ENCODE data around the gene DNAJB13. TPM values are rescaled to one million over a fixed set of nuclear protein-coding genes. Genes with fewer than 3 reads are reported as not detected.

DNAJB13 gene
- total RNA-seq, 1 experiment from 2014 or later: not detected

- no peak overlapping the region for H3K14ac ChIP-seq (ENCODE audit: insufficient read depth, low read length)
- H3K56ac ChIP-seq (ENCODE audit: insufficient read length, low read depth, low read length): no peak overlapping the region
- no peak overlapping the region for H4K5ac ChIP-seq (ENCODE audit: insufficient read length, low read depth, low read length)
- H2BK5ac ChIP-seq (ENCODE audit: insufficient read length, low read length): no peak overlapping the region
- no peak overlapping the region for H3T11ph ChIP-seq (ENCODE audit: low read length)
- H3K79me1 ChIP-seq (ENCODE audit: insufficient read depth, low read depth, low read length, poor library complexity, severe bottlenecking): no peaks in the 10 kb centered on the region
- H4K20me1 ChIP-seq (ENCODE audit: control insufficient read depth, insufficient read depth, insufficient read length): no peaks in the 10 kb centered on the region
- no peak overlapping the region for H2AK5ac ChIP-seq (ENCODE audit: insufficient read length, low read length)
- no peak overlapping the region for H4K91ac ChIP-seq (ENCODE audit: insufficient read length, low read depth, low read length)
- H2BK12ac ChIP-seq (ENCODE audit: insufficient read length, low read depth, low read length): no peak overlapping the region
- no peaks in the 10 kb centered on the region for H3K4me1 ChIP-seq (ENCODE audit: insufficient read depth, low read length)
- H3K4me3 Mint-ChIP-seq: peak overlapping the region; percentile 17 to 50; a peak in 2 of 5 replicates
- no peaks in the 10 kb centered on the region for H3K23me2 ChIP-seq (ENCODE audit: insufficient read length, low read depth, low read length, poor library complexity, severe bottlenecking)
- H3K9me3 Mint-ChIP-seq: peaks cover 0 to 2% of the 10 kb centered on the region in 2 experiments; a peak in 1 of 5 replicates
- no peaks in the 10 kb centered on the region for H3K27me3 ChIP-seq (ENCODE audit: insufficient read depth, low read length)
- no peaks in the 10 kb centered on the region for H3K79me2 ChIP-seq (ENCODE audit: insufficient read depth, low read length)
- no CpG with 5 or more reads among the region's 10 CpGs for WGBS (ENCODE audit: extremely low coverage, insufficient read length, low lambda C conversion rate)
- H3K27ac ChIP-seq (ENCODE audit: insufficient read length, low read depth, low read length): no peak overlapping the region
- H3K27me3 Mint-ChIP-seq (ENCODE audit: low read depth): peaks cover 4% of the 10 kb centered on the region
- peaks cover 6 to 14% of the 10 kb centered on the region in 2 experiments for H3K4me1 Mint-ChIP-seq
- H2AFZ ChIP-seq (ENCODE audit: low read length): no peak overlapping the region
- no peak overlapping the region for H3K4me2 ChIP-seq (ENCODE audit: insufficient read depth, insufficient read length, low read length)
- no peaks in the 10 kb centered on the region for H3K36me3 Mint-ChIP-seq (ENCODE audit: insufficient read depth in 1 of 3, low read depth in 3 of 3)
- no peaks in the 10 kb centered on the region for H3K9me3 ChIP-seq (ENCODE audit: control insufficient read depth, low read depth, low read length)
- H3K27ac Mint-ChIP-seq: no peak overlapping the region
- H2BK20ac ChIP-seq (ENCODE audit: low read depth, low read length, poor library complexity, severe bottlenecking): no peak overlapping the region
- H3K18ac ChIP-seq (ENCODE audit: insufficient read length, low read depth, low read length): no peak overlapping the region
- H3K9ac ChIP-seq (ENCODE audit: extremely low read depth, insufficient read length, low read length): no peak overlapping the region
- no peak overlapping the region for H3K4ac ChIP-seq (ENCODE audit: low read depth, low read length)
- no peak overlapping the region for H4K8ac ChIP-seq (replicated peaks; ENCODE audit: insufficient read length, low read depth, low read length)
- H3K23ac ChIP-seq (ENCODE audit: insufficient read length, low read depth, low read length): no peak overlapping the region
- no peak overlapping the region for H2BK15ac ChIP-seq (ENCODE audit: low read depth, low read length)
- no peak for TF ChIP-seq CTCF (conservative IDR thresholded peaks at IDR 0.05)
- no peak overlapping the region for H2BK120ac ChIP-seq (ENCODE audit: low read depth, low read length, poor library complexity, severe bottlenecking)
- no peak for DNase-seq
These were observed 14.4 kb downstream of the DNAJB13 start for GRCh38 chr11:73965076-73965763.

All from H9 (cell line).